K562 (cell line): ENCODE data around the gene CRAT. TPM values are rescaled to one million over a fixed set of nuclear protein-coding genes. Genes with fewer than 3 reads are reported as not detected.
A peak's percentile ranks its signal among the peaks of the same experiment; 100 is the strongest.

Experiments
- ATAC-seq: fragments of 200-7000 bp; cut with Tn5 transposase; 3 replicates; pipeline ENCODE4 v1.9.1; 2020; ENCODE audit warnings: moderate library complexity
- BruUV-seq: library from RNA; stranded (reverse); fragments of 400-500 nt; replicated peaks from 2 replicates; lab custom pipeline; 2021; lab: Mats Ljungman, UMichigan
- CTCF ChIA-PET: fragments of 300-600 bp; formaldehyde crosslinking; extraction: SDS; loops from one replicate; lab custom pipeline; 2021; ENCODE audit warnings: low intra/inter-chr PET ratio; lab: Yijun Ruan, JAX
- POLR2A ChIA-PET: fragments of 300-600, 350-650 bp; sonication (Branson Sonifier 250); formaldehyde crosslinking; extraction: SDS; loops from one replicate; lab custom pipeline; 2021; ENCODE audit warnings: antibody characterized with exemption, inconsistent platforms; lab: Yijun Ruan, JAX
- DNase-seq, 4 experiments: peaks; one replicate each; pipeline versions ENCODE4 v3.0.0 to v3.0.0-alpha.2; 2011 to 2018; ENCODE audit warnings: low spot score in 3 of 4, mixed read lengths in 3 of 4; ENCODE audit errors: extremely low read depth in 1 of 4
- FAIRE-seq: peaks from 2 replicates; lab custom pipeline; 2011; peaks lifted over from hg19 to GRCh38; lab: Jason Lieb, UNC
- H2AFZ ChIP-seq: 2 replicates; pipeline ENCODE4 v1.6.0; 2011; ENCODE audit warnings: low read depth, low read length, control low read depth, inconsistent platforms
- H3K27ac ChIP-seq: fragments of 200-600 bp; 3 replicates; pipeline ENCODE4 v1.8.0; 2011; ENCODE audit warnings: low read depth, mild to moderate bottlenecking, control low read depth, inconsistent platforms, low read length, moderate library complexity, mixed read lengths; ENCODE audit errors: extremely low read depth
- H3K27me3 ChIP-seq, 2 experiments: fragments of 300-600 bp in 1 of 2; 2 replicates in 1 of 2; 3 replicates in 1 of 2; pipeline versions ENCODE4 v1.6.0 to v1.8.0; 2011; ENCODE audit warnings: inconsistent platforms in 2 of 2, low read length in 2 of 2, mild to moderate bottlenecking in 1 of 2, mixed read lengths in 1 of 2, moderate library complexity in 1 of 2; ENCODE audit not compliant: control insufficient read depth in 2 of 2, insufficient read depth in 2 of 2
- H3K36me3 ChIP-seq: fragments of 300-600 bp; 3 replicates; pipeline ENCODE4 v1.8.0; 2011; ENCODE audit warnings: mild to moderate bottlenecking, low read length, inconsistent platforms; ENCODE audit not compliant: control insufficient read depth, insufficient read depth
- H3K4me1 ChIP-seq, 2 experiments: fragments of 200-600 bp in 1 of 2; replicated peaks in 1 of 2; 2 replicates in 1 of 2; 3 replicates in 1 of 2; pipeline versions ENCODE4 v1.5.1 to v1.8.0; 2011; ENCODE audit warnings: inconsistent platforms in 2 of 2, low read length in 2 of 2, mild to moderate bottlenecking in 1 of 2, mixed read lengths in 1 of 2, moderate library complexity in 1 of 2; ENCODE audit not compliant: control insufficient read depth in 2 of 2, insufficient read depth in 2 of 2
- H3K4me2 ChIP-seq: 2 replicates; pipeline ENCODE4 v1.6.1; 2011; ENCODE audit warnings: low read length, control low read depth, inconsistent platforms, mixed read lengths; ENCODE audit not compliant: insufficient read depth
- H3K4me3 ChIP-seq: fragments of 200-600 bp; sonication (generic), shearing (Covaris generic); 2 replicates; pipeline ENCODE4 v1.5.1; 2016; ENCODE audit warnings: control low read depth, inconsistent platforms
- H3K79me2 ChIP-seq: fragments of 200-600 bp; 3 replicates; pipeline ENCODE4 v1.8.0; 2011; ENCODE audit warnings: low read length, inconsistent platforms; ENCODE audit not compliant: control insufficient read depth, insufficient read depth
- H3K9ac ChIP-seq, 2 experiments: 2 replicates each; pipeline versions ENCODE4 v1.6.0 to v1.6.1; 2011; ENCODE audit warnings: low read depth in 2 of 2, low read length in 2 of 2, control low read depth in 1 of 2, inconsistent platforms in 1 of 2, mild to moderate bottlenecking in 1 of 2, mixed read lengths in 1 of 2; ENCODE audit not compliant: insufficient read depth in 1 of 2
- H3K9me1 ChIP-seq: one replicate; pipeline ENCODE4 v1.6.0; 2011; ENCODE audit warnings: inconsistent platforms, mild to moderate bottlenecking, low read length, moderate library complexity; ENCODE audit not compliant: control insufficient read depth, insufficient read depth
- H3K9me3 ChIP-seq: replicated peaks from 2 replicates; pipeline ENCODE4 v1.5.1; 2011; ENCODE audit warnings: low read depth, low read length, inconsistent platforms; ENCODE audit not compliant: control insufficient read depth, insufficient read depth
- H4K20me1 ChIP-seq: replicated peaks from 2 replicates; pipeline ENCODE4 v1.6.1; 2011; ENCODE audit warnings: low read length, inconsistent platforms, mixed read lengths; ENCODE audit not compliant: control insufficient read depth, insufficient read depth
- CEBPZ ChIP-seq: fragments of 150-350 bp; IDR thresholded peaks from 2 replicates; pipeline ENCODE4 v1.6.1; 2014; ENCODE audit warnings: low read depth, mild to moderate bottlenecking, low read length, borderline replicate concordance
- KAT8 ChIP-seq: fragments of 450-650 bp; IDR thresholded peaks from 2 replicates; pipeline ENCODE4 v1.6.1; 2016; ENCODE audit warnings: low read depth, mild to moderate bottlenecking
- MCM5 ChIP-seq: fragments of 450-650 bp; IDR thresholded peaks from 2 replicates; pipeline ENCODE4 v1.6.1; 2016; ENCODE audit warnings: low read depth
- MYNN ChIP-seq, 2 experiments: sonication (generic); formaldehyde crosslinking in 1 of 2; IDR thresholded peaks; 2 replicates each; pipeline versions ENCODE4 v1.5.0 to v1.6.1; 2016 to 2020; ENCODE audit warnings: antibody characterized with exemption in 1 of 2, missing genetic modification reagents in 1 of 2
- NR1H2 ChIP-seq: sonication (generic); formaldehyde crosslinking; IDR thresholded peaks from 2 replicates; pipeline ENCODE4 v1.4.0; 2020; ENCODE audit warnings: mild to moderate bottlenecking, missing genetic modification reagents
- STAT6 ChIP-seq: sonication (generic); formaldehyde crosslinking; IDR thresholded peaks from 2 replicates; pipeline ENCODE4 v1.8.1; 2023; ENCODE audit warnings: mild to moderate bottlenecking, missing genetic modification reagents
- ZC3H8 ChIP-seq: fragments of 450-650 bp; IDR thresholded peaks from 2 replicates; pipeline ENCODE4 v1.6.1; 2017
- ZNF12 ChIP-seq: sonication (generic); formaldehyde crosslinking; IDR thresholded peaks from 2 replicates; pipeline ENCODE4 v1.4.0; 2020; ENCODE audit warnings: mild to moderate bottlenecking, missing genetic modification reagents
- ZNF165 ChIP-seq: fragments of 250-450 bp; sonication (Bioruptor Pico); IDR thresholded peaks from 2 replicates; pipeline ENCODE4 v1.4.0; 2020; ENCODE audit warnings: borderline replicate concordance
- WGBS: fragments of 100-300 bp; shearing (Covaris generic); methylation state at CpG from one replicate; pipeline ENCODE4 v1.1.6; 2016; ENCODE audit warnings: low coverage, mixed read lengths; ENCODE audit not compliant: insufficient coverage; ENCODE audit errors: missing lambda C conversion rate; 5-methylcytosine and 5-hydroxymethylcytosine counted together
- in situ Hi-C: fragments of 300-500 bp; cut with MboI; formaldehyde crosslinking; loops from 4 replicates; pipeline ENCODE4 v1.15.0; 2018; ENCODE audit warnings: inconsistent platforms, mixed read lengths
- intact Hi-C: fragments of 100-400 bp; cut with micrococcal nuclease; formaldehyde crosslinking; loops from 2 replicates; pipeline ENCODE4 v1.14.2; 2022
- polyA plus RNA-seq, 8 experiments: library from polyadenylated mRNA; depleted of rRNA in 4 of 8; stranded (reverse) in 5 of 8; unstranded in 3 of 8; fragments of >200 nt; fragmentation: Nextera tagmentation in 2 of 8; fragmentation: Illumina TruSeq in 1 of 8; extraction: Ambion mirVana in 2 of 8; extraction: Trizol in 1 of 8; gene quantifications; 2 replicates each; pipeline versions ENCODE4 v1.2.1 to v1.2.3, GENCODE V29; 2011 to 2014; ENCODE audit warnings: inconsistent platforms in 1 of 8, missing spikeins in 1 of 8
- total RNA-seq, 7 experiments: library from RNA; depleted of rRNA in 6 of 7; stranded (reverse); fragments of >200 nt in 6 of 7; fragmentation: Illumina TruSeq in 2 of 7; extraction: Trizol in 2 of 7; gene quantifications; 2 replicates each; pipeline versions ENCODE4 v1.2.1 to v1.2.3, GENCODE V29; 2011 to 2021; ENCODE audit warnings: low replicate concordance in 1 of 7
- TF ChIP-seq, protein P1 (sequence below), 2 experiments: fragments of 150-350 bp in 1 of 2; IDR thresholded peaks; 2 replicates each; pipeline ENCODE4 v1.6.1; 2012 to 2016; ENCODE audit warnings: low read depth in 2 of 2, low read length in 2 of 2, mild to moderate bottlenecking in 1 of 2, moderate library complexity in 1 of 2

Gene CRAT
- total and polyA plus RNA-seq, 9 of the 15 experiments (the other 6 are each of a cell fraction or from before 2014, with no cell fraction given) = 0.20 to 13.8 (median 5.4) TPM

DNA sequence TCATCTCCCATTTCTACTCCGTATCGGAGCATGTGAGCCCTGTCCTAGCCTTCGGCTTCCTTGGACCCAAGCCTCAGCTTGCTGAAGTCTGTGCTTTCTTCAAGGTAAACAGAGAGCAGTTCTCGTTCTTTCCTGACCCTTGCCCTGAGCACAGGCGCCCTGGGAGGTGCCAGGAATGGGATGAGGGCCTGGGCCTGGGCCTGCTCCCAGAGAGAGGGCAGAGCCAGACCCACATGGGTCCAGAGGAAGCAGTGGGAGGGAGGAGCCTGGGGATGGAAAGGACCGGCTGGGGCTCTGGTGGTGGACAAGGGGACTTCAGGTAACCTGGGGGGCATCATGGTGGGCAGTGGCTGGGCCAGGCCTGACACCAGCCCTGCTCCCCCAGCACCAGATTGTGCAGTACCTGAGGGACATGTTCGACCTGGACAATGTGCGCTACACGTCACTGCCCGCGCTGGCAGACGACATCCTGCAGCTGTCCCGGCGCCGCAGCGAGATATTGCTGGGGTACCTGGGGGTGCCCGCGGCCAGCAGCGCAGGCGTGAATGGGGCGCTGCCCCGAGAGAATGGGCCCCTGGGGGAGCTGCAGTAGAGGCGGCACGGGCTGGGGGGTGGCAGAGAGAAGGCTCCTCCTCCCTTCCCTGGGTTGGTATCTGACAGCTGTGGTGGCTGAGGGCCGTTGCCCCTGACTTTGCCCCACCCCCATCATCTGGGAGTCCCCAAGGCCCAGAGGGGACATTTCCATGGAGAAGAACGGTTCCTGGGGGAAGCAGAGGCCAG is 40.5 kb downstream of the CRAT start:
- no peaks in the 10 kb centered on the region for H3K9me3 ChIP-seq
- intact Hi-C loops (loop anchor here (1.0 kb wide), 1 partner anchor 34 kb away; the partner anchor contains the start of gene MIGA2), in situ Hi-C loops (no loop called here)
- peak overlapping the region; percentile 69 for H3K4me2 ChIP-seq
- H3K4me1 ChIP-seq = peaks cover 44 to 54% of the 10 kb centered on the region in 2 experiments
- no peaks in the 10 kb centered on the region for H4K20me1 ChIP-seq
- WGBS = 86% methylated on average over 19 of the region's 26 CpGs
- peaks cover 60% of the 10 kb centered on the region for H3K36me3 ChIP-seq
- peak overlapping the region; percentile 14 for H2AFZ ChIP-seq
- DNase-seq (no peak), FAIRE-seq (no peak), ATAC-seq (no peak)
- H3K27me3 ChIP-seq = no peaks in the 10 kb centered on the region
- peaks cover 5% of the 10 kb centered on the region for H3K9me1 ChIP-seq
- peak overlapping the region; percentile 92 for H3K27ac ChIP-seq
- no peak overlapping the region for H3K4me3 ChIP-seq
- POLR2A ChIA-PET = interaction anchor here (0.5 to 1.3 kb wide), 5 partner anchors 11 to 425 kb away, joined by 3 to 7 read pairs (median 3); partner anchors contain the start of gene DOLPP1
- H3K9ac ChIP-seq = peak overlapping the region; percentile 75 to 86
- CTCF ChIA-PET = no interaction called here
- no TSS peak for BruUV-seq
- peaks cover 16% of the 10 kb centered on the region; the same call in 2 of the 3 replicates for H3K79me2 ChIP-seq
- no peak for TF ChIP-seq CEBPZ
- TF ChIP-seq ZC3H8 = no peak
- TF ChIP-seq, protein P1, sequence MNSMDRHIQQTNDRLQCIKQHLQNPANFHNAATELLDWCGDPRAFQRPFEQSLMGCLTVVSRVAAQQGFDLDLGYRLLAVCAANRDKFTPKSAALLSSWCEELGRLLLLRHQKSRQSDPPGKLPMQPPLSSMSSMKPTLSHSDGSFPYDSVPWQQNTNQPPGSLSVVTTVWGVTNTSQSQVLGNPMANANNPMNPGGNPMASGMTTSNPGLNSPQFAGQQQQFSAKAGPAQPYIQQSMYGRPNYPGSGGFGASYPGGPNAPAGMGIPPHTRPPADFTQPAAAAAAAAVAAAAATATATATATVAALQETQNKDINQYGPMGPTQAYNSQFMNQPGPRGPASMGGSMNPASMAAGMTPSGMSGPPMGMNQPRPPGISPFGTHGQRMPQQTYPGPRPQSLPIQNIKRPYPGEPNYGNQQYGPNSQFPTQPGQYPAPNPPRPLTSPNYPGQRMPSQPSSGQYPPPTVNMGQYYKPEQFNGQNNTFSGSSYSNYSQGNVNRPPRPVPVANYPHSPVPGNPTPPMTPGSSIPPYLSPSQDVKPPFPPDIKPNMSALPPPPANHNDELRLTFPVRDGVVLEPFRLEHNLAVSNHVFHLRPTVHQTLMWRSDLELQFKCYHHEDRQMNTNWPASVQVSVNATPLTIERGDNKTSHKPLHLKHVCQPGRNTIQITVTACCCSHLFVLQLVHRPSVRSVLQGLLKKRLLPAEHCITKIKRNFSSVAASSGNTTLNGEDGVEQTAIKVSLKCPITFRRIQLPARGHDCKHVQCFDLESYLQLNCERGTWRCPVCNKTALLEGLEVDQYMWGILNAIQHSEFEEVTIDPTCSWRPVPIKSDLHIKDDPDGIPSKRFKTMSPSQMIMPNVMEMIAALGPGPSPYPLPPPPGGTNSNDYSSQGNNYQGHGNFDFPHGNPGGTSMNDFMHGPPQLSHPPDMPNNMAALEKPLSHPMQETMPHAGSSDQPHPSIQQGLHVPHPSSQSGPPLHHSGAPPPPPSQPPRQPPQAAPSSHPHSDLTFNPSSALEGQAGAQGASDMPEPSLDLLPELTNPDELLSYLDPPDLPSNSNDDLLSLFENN (IDR thresholded peaks at IDR 0.05; ENCODE audit: low read depth in 2 of 2, low read length in 2 of 2) = no peak
- 0 out of 2 replicates have a peak, but pooled peaks have one; percentile 10 for TF ChIP-seq ZNF165 (CRISPR knock-in tag)
- no peak for TF ChIP-seq MCM5
- no peak for TF ChIP-seq MYNN (IDR thresholded peaks at IDR 0.05)
- TF ChIP-seq MYNN (CRISPR knock-in tag; IDR thresholded peaks at IDR 0.05) = no peak
- TF ChIP-seq ZNF12 (CRISPR knock-in tag) = peak; percentile 7; the same call in 1 of the 2 replicates
- no peak for TF ChIP-seq KAT8
- TF ChIP-seq STAT6 (CRISPR knock-in tag) = 0 out of 2 replicates have a peak, but pooled peaks have one; percentile 32
- TF ChIP-seq NR1H2 (CRISPR knock-in tag) = no peak
